HepG2 (cell line): ENCODE measurements around the gene PROC. TPM values are rescaled to one million over a fixed set of nuclear protein-coding genes. Genes with fewer than 3 reads are reported as not detected.
A peak's percentile ranks its signal among the peaks of the same experiment; 100 is the strongest.

Source experiments
- CCDC6 ChIP-seq: sonication (generic); formaldehyde crosslinking; IDR thresholded peaks from 2 replicates; pipeline ENCODE4 v1.8.1; 2022; ENCODE audit warnings: mild to moderate bottlenecking, missing genetic modification reagents, moderate library complexity
- CENPBD1 ChIP-seq: sonication (generic); formaldehyde crosslinking; IDR thresholded peaks from 2 replicates; pipeline ENCODE4 v1.8.0; 2022; ENCODE audit warnings: missing genetic modification reagents, low read depth, mild to moderate bottlenecking, borderline replicate concordance
- FOXO1 ChIP-seq: sonication (generic); formaldehyde crosslinking; IDR thresholded peaks from 2 replicates; pipeline ENCODE4 v1.4.0; 2020; ENCODE audit warnings: missing genetic modification reagents
- HNF1A ChIP-seq, 2 experiments: sonication (generic) in 1 of 2; formaldehyde crosslinking in 1 of 2; IDR thresholded peaks; 2 replicates each; pipeline versions ENCODE4 v1.4.0 to v1.6.1; 2016 to 2020; ENCODE audit warnings: borderline replicate concordance in 1 of 2, low read depth in 1 of 2, mild to moderate bottlenecking in 1 of 2, missing genetic modification reagents in 1 of 2
- HOXA9 ChIP-seq: sonication (generic); formaldehyde crosslinking; IDR thresholded peaks from 2 replicates; pipeline ENCODE4 v1.8.1; 2022; ENCODE audit warnings: missing genetic modification reagents, mild to moderate bottlenecking, moderate library complexity, borderline replicate concordance
- KDM6A ChIP-seq: IDR thresholded peaks from 2 replicates; pipeline ENCODE4 v1.6.1; 2016; ENCODE audit warnings: low read depth
- RARA ChIP-seq: IDR thresholded peaks from 2 replicates; pipeline ENCODE4 v1.6.1; 2016; ENCODE audit warnings: missing genetic modification reagents, missing compliant biosample characterization
- SKI ChIP-seq: fragments of 450-650 bp; IDR thresholded peaks from one replicate; pipeline ENCODE4 v1.6.1; 2018; ENCODE audit warnings: mild to moderate bottlenecking; ENCODE audit not compliant: partially characterized antibody
- THAP8 ChIP-seq: sonication (generic); formaldehyde crosslinking; IDR thresholded peaks from 2 replicates; pipeline ENCODE4 v1.5.1; 2020; ENCODE audit warnings: missing genetic modification reagents, mild to moderate bottlenecking, borderline replicate concordance
- U2AF1 ChIP-seq: fragments of 200-400 bp; formaldehyde crosslinking; optimal IDR thresholded peaks from 2 replicates; pipeline ENCODE3; 2017; ENCODE audit warnings: mild to moderate bottlenecking, low read depth, low read length
- ZBTB25 ChIP-seq: IDR thresholded peaks from 2 replicates; pipeline ENCODE4 v1.6.1; 2018; ENCODE audit warnings: missing genetic modification reagents
- ZNF121 ChIP-seq: sonication (generic); formaldehyde crosslinking; IDR thresholded peaks from 2 replicates; pipeline ENCODE4 v1.5.0; 2020; ENCODE audit warnings: mild to moderate bottlenecking, missing genetic modification reagents
- ZNF136 ChIP-seq: sonication (generic); formaldehyde crosslinking; IDR thresholded peaks from 2 replicates; pipeline ENCODE4 v1.8.1; 2022; ENCODE audit warnings: low read depth, mild to moderate bottlenecking, moderate library complexity, missing genetic modification reagents
- ZNF446 ChIP-seq: sonication (generic); formaldehyde crosslinking; IDR thresholded peaks from 2 replicates; pipeline ENCODE4 v1.5.0; 2020; ENCODE audit warnings: mild to moderate bottlenecking, missing genetic modification reagents
- ZNF83 ChIP-seq: sonication (generic); formaldehyde crosslinking; IDR thresholded peaks from 2 replicates; pipeline ENCODE4 v1.4.0; 2020; ENCODE audit warnings: missing genetic modification reagents, mild to moderate bottlenecking, borderline replicate concordance
- ZUFSP ChIP-seq: sonication (generic); formaldehyde crosslinking; IDR thresholded peaks from 2 replicates; pipeline ENCODE4 v1.9.0; 2021; ENCODE audit warnings: missing genetic modification reagents, mild to moderate bottlenecking, borderline replicate concordance
- ZXDC ChIP-seq: sonication (generic); formaldehyde crosslinking; IDR thresholded peaks from 2 replicates; pipeline ENCODE4 v1.5.0; 2020; ENCODE audit warnings: mild to moderate bottlenecking, missing genetic modification reagents
- polyA plus RNA-seq, 8 experiments: library from polyadenylated mRNA; depleted of rRNA in 3 of 8; stranded (reverse) in 7 of 8; unstranded in 1 of 8; fragments of >200 nt; fragmentation: Illumina TruSeq in 4 of 8; extraction: Trizol in 4 of 8; gene quantifications; 2 replicates each; pipeline versions ENCODE4 v1.2.1 to v1.2.3, GENCODE V29; 2011 to 2016; ENCODE audit warnings: low read depth in 4 of 8, missing spikeins in 1 of 8, mixed read lengths in 1 of 8; ENCODE audit not compliant: insufficient read depth in 1 of 8
- total RNA-seq, 5 experiments: library from RNA; depleted of rRNA; stranded (reverse); fragments of >200 nt; fragmentation: Illumina TruSeq; extraction: Trizol; gene quantifications; 2 replicates each; pipeline ENCODE4 v1.2.3, GENCODE V29; 2016; ENCODE audit warnings: low read depth in 1 of 5

Gene PROC
- total and polyA plus RNA-seq, 2 of the 13 experiments (the other 11 are each of a cell fraction or from before 2014, with no cell fraction given) = 134 to 185 TPM

GRCh38 chr2:127400897-127401756 is 17.1 kb upstream of the PROC start (continued):
- TF ChIP-seq ZNF446 (CRISPR knock-in tag) = no peak
- TF ChIP-seq THAP8 (CRISPR knock-in tag) = no peak
- no peak for TF ChIP-seq ZUFSP (CRISPR knock-in tag)
- no peak for TF ChIP-seq ZNF121 (CRISPR knock-in tag)
- TF ChIP-seq FOXO1 = no peak; the same call in 1 of the 2 replicates
- TF ChIP-seq CCDC6 = no peak
- no peak for TF ChIP-seq CENPBD1 (CRISPR knock-in tag)
- TF ChIP-seq ZXDC (CRISPR knock-in tag) = no peak
- TF ChIP-seq HNF1A (IDR thresholded peaks at IDR 0.05; ENCODE audit: low read depth) = no peak
- no peak for TF ChIP-seq HNF1A (CRISPR knock-in tag; IDR thresholded peaks at IDR 0.05; ENCODE audit: borderline replicate concordance)
- TF ChIP-seq U2AF1 = no peak
- TF ChIP-seq SKI = peak; percentile 54
- no peak for TF ChIP-seq HOXA9 (CRISPR knock-in tag)
- no peak for TF ChIP-seq ZNF83
- peak; percentile 20; the same call in 1 of the 2 replicates for TF ChIP-seq RARA (CRISPR knock-in tag)
- no peak for TF ChIP-seq ZNF136 (CRISPR knock-in tag)
- TF ChIP-seq ZBTB25 (CRISPR knock-in tag) = no peak
- no peak for TF ChIP-seq KDM6A (CRISPR knock-in tag)
